Coronary artery (tissue), 2 donors: ENCODE data around the gene PTF1A.
A peak's percentile ranks its signal among the peaks of the same experiment; 100 is the strongest.

Source experiments
- DNase-seq: peaks from one replicate; pipeline ENCODE4 v3.0.0-alpha.2; 2017; ENCODE audit warnings: low spot score
- H3K27ac ChIP-seq, 2 donors: fragments of 200-600 bp; sonication (generic); one replicate each; pipeline ENCODE4 v1.5.1; 2016 to 2019
- H3K4me3 ChIP-seq: fragments of 200-600 bp; sonication (generic); 2 replicates; pipeline ENCODE4 v1.5.1; 2016; ENCODE audit warnings: mild to moderate bottlenecking, moderate library complexity
- TF ChIP-seq, protein P1 (sequence below): fragments of 200-600 bp; sonication (generic); IDR thresholded peaks from one replicate; pipeline ENCODE4 v1.5.1; 2019; ENCODE audit warnings: antibody characterized with exemption

Gene PTF1A

DNA sequence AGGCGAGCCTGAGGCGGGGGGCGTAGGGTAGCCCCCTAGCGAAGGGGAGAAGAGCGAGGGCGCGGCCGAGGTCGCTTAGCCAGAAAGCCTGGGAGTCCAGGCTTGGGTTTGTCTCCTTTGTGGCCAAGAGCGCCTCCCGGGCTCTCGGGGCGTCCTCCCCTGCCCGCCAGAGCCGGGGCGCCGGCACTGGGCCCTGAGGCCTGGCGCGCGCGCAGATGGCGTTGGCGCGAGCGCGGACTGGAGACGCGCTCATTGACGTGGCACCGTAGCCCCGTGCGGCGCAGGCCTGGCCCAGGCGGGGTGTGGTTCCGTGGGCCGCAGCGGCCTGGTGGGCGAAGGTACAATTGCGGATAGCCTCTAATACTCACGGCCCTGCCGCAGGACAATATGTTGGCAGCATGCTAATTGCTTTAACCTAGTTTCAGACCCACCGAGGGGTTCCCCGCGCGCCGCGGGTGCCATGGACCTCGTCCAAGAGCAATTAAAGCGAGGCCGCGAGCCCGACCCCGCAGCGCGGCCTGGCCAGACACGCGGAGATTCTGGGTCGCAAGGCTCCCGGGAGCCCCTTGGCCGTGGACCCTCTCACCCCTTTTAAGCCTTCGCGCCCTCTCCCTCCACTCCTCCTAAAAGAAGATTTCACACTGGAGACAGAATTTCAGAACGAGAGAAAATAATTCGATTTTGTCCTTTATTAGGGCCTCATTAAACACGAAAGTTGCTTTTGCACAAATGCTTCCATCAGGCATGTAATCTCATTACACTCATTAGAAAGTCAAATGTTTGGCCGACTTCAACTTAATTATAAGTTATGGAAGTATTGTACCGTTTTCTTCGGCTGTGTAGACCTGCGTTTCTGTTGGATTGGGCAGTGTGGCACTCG, 3.1 kb downstream of the PTF1A start:
- TF ChIP-seq, protein P1, sequence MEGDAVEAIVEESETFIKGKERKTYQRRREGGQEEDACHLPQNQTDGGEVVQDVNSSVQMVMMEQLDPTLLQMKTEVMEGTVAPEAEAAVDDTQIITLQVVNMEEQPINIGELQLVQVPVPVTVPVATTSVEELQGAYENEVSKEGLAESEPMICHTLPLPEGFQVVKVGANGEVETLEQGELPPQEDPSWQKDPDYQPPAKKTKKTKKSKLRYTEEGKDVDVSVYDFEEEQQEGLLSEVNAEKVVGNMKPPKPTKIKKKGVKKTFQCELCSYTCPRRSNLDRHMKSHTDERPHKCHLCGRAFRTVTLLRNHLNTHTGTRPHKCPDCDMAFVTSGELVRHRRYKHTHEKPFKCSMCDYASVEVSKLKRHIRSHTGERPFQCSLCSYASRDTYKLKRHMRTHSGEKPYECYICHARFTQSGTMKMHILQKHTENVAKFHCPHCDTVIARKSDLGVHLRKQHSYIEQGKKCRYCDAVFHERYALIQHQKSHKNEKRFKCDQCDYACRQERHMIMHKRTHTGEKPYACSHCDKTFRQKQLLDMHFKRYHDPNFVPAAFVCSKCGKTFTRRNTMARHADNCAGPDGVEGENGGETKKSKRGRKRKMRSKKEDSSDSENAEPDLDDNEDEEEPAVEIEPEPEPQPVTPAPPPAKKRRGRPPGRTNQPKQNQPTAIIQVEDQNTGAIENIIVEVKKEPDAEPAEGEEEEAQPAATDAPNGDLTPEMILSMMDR = no peak
- Histone ChIP-seq H3K4me3 (peak overlapping the region; percentile 42), H3K27ac (no peak overlapping the region)
- DNase-seq = no peak

DNA sequence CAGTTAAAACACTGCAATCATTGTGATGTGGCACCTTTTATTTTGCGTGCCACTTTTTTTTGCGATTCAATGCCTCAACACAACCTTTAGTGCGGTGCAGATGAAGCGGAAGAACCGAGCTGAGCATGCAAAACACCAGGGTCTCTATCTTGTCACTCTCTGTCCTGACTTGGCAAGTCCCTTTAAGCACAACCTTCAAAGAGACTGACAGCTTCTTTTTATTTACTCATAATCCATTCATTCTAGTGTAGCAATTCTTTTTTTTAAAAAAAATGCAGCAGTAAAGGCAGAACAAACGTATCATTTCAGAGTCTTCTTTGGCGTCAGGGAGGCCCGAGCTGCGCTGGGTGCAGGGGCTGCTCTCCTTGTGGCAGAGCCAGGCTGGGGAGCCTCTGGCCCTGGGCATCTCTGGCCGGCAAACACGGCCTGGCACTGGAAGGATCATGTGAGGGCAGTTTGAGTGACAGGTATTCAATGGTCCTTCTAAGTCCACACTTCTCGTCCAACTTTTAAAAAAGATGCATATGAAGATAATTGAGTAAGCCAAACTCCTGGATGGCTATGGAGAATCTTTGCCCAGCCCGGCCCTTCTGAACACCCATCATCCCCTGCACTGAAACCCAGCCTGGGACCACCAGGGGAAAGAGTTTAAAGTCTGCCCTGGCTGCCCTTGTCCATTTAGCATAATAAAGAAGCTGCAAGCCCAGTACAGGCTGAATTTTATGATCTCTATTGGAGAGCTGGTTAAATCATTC, 3.9 kb downstream of the PTF1A start:
- no peak overlapping the region for H3K27ac ChIP-seq
- no peak for DNase-seq
- TF ChIP-seq, protein P1 = no peak
- no peak overlapping the region for H3K4me3 ChIP-seq

DNA sequence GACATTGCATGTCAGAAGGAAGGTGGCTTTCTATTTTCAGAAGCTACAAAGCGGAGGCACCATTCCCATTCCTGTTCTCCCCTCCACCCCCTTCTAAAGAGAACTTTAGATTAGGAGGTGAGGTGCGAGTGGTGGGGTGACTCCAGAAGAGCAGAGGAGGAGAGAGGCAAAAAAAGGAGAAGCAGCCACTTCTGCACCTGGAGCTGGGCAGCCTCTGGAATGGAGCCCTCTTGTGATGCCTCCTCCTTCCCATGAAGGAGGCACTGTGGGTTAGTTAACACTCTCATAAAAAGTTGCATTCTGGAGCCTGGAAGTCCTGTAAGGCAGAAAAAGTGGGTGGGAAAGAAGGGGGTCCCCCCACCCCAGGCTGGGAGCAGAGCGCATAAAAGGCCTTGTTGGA, 4.8 kb downstream of the PTF1A start:
- Histone ChIP-seq H3K4me3 (no peak overlapping the region), H3K27ac (no peak overlapping the region)
- no peak for DNase-seq
- TF ChIP-seq, protein P1 = no peak

DNA sequence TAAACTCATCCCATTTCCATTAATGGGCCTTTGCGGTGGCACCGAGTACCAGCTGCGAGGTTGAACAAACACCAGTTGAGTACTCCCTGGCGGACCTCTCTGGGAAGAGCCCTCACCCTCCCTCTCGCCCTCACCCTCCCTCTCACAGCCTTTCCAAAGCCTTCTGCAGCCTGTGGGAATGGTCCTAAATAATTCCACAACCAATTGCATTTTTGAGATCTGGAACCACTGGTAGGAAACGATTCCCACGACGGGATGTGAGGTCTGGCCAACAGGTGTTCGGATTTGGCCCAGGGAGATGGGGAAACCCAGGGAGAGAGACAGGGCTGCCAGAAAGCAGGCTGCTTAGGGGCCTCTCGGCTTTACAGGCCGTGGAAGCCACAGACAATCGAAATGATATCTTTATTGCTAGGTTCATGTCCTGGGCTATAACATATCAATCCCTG, 5.3 kb downstream of the PTF1A start:
- DNase-seq = no peak
- Histone ChIP-seq H3K27ac (no peak overlapping the region), H3K4me3 (no peak overlapping the region)
- TF ChIP-seq, protein P1 = no peak

DNA sequence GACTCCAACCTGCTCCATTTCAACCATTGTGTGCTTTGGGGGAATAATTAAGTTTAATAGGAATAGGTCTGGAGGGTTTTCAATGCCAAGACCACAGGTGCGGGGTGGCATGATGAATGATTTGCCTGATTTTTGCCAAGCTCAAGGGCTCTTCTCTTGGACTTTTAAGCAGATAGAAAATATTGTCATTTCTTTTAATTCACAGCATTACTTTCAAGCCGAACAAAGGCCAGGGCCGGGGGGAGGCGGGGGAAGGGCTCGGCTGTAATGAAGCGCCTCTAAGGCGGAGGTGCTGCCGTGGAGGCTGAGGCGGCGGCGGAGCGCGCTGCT, 6.5 kb downstream of the PTF1A start:
- H3K4me3 ChIP-seq = no peak overlapping the region
- no peak overlapping the region for H3K27ac ChIP-seq
- TF ChIP-seq, protein P1 = no peak
- no peak for DNase-seq

DNA sequence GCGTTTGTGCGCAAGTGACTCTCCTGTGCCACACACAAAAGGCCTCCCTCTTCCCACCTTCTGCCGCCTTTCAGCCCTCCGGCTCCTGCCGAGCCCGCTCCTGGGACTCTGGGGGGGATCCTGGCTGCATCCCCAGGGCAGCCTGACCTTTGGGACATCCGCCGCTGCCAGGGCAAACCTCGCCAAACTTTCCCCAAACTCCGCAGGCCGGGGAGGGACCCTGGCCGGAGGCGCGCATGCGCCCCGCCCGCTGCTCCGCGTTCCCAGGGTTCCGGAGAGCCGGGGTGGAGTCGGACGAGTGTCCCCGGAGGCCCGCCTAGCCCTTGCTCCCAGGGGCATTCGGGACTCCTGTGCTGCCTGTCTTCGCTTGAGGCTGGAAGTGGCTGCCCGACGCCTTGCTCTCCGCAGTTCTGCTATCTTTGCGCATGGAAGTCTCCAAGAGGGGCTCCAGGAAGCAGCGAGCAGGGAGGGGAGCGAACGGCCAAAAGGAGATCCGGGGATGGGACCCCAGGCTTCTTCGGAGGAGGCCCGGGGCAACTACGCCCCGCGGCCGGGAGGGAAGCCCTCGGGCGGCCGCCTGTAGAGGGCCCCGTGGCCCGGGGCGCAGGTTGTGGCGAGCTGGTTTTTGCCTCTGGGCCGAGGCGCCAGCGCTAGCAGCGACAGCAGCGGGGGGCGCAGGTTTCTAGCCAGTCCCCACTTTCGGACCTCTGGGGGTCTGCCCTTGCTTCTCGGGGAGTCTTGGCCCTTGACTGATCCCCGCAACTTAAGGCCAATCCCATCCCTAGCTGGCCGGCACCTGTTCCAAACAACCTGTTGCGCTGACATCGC, 7.0 kb downstream of the PTF1A start:
- TF ChIP-seq, protein P1 = no peak
- H3K4me3 ChIP-seq = no peak overlapping the region
- H3K27ac ChIP-seq = no peak overlapping the region
- DNase-seq = no peak
